ENCODE results near the gene FAM228A.

Gene FAM228A

DNA sequence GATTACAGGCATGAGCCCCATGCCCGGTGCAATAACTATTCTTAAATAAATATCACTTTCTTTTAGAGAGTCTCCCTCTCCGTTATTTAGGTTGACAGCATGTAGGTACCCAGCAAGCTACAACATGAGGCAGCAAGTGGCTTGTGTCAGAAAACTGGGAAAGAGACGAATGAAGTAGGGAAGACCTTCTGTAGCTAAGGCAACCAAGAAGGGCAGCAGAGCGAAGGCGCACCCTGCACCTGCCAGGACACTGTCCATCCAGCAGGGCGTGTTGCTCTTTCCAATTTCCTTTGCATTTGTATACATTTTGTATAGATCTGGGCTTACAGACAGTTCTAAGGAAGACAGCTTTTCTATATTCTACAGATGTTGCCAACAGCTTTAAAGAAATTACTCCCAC lies 48.1 kb downstream of the FAM228A start:
- in situ Hi-C loops (cut with MboI; ENCODE audit: low sequenced_read_pairs) = no loop called here

DNA sequence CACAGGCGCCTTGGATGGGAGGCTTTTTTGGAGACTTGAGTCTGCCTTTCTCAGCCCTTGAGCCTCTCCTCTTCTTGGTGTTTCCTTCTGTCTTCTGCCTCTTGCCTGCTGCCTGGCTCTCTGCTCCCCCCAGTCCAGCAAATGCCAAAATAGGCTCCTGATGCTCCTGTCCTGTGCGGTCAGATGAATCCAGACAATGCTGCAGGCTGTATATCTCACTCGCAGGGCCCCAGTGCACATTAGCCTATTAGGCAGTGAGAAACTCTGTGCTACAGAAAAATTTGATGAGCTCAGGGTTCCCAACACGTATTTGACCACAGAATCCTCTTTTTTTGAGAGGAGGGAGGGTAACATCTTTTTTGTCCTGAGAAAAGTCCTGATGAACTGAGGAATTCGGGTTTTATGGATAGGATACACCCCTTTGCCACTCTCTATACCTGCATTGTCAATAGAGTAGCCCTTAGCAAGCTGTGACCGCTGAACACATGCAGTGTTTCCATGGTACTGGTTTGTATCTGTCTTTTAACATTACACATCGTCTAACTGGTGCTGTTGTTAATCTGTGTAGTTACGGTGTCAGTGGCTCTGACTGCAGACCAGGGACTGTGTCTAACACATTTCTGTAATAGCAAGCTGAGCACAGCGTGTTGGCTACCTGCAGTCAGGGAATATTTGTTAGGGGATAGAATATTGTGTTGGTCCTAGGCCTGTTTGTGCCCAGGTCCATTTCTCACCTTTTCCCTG lies 50.8 kb downstream of the FAM228A start:
- in situ Hi-C loops (cut with MboI; ENCODE audit: low sequenced_read_pairs) = no loop called here

DNA sequence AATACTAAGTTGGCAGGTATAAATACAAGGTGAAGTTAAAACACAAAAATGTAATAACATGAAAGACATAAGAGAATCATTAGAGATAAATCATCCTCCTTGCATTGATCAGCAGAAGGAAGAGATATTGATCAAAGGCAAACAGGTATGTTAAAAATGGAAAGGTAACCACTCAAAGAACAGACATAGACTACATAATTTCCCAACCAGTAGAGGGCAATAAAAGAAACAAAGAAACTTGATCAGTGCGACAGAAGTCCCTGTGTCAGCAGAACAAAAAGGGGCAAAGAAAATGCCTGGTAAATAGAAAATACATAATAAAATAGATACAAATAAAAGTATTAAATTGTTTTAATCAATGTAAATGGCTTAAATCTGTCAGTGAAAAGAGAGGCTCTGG lies 53.6 kb downstream of the FAM228A start:
- in situ Hi-C loops (cut with MboI; ENCODE audit: low sequenced_read_pairs) = no loop called here

DNA sequence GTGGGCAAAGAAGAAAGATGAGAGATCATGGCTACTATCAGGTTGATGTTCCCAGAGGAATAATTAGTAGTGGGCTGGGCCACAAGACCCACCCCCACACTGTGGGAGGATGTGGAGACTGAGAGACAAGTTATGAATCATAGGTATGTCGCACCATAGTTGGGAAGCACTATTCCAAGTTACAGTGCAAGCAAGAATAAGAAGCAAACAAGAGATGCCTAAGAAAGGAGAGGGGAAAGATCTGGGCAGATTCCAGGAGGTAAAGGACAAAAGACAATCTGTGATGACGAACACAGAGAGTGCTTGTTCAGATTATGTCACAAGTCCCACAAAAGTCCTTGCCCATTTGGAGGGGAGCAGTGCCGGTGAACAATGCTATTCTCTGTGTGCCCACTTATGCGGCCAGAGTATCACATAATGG lies 56.6 kb downstream of the FAM228A start:
- in situ Hi-C loops (cut with MboI; ENCODE audit: low sequenced_read_pairs) = no loop called here

DNA sequence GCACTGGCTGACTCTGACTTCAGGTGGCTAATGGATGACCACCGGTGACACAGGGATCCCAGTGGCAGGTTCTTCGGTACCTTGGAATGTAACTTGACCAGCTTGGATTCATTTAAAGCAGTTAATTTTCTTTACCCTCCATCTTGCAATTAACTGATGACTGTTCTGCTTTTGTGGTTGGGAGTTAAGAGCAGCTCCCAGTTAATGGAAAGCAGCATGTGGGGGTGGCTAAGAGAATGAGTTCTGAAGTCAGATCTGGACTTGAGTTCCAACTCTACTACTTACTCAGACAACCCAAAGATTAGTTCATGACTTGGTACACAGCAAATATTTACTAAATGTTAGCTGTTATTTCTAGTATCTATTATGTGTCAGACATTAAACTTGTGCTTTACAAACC lies 58.5 kb downstream of the FAM228A start:
- in situ Hi-C loops (cut with MboI; ENCODE audit: low sequenced_read_pairs) = no loop called here

DNA sequence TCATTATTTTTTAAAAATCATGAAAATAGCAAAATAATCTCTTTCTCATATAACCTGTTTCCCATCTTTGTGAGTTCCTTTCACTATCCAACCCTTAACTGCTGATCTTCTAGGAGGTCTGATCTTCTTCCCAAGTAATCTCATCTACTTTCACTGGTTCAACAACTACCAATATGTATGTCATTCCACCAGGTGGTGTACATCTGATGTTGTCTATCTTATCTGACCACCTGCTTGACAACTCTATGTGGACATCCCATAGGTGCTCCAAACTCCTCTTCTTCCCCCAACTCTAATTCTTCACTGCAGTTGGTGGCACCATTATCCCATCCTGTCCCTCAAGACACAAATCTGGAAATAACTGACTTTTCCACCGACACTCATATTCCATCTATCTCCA lies 62.5 kb downstream of the FAM228A start:
- in situ Hi-C loops (cut with MboI; ENCODE audit: low sequenced_read_pairs) = no loop called here

DNA sequence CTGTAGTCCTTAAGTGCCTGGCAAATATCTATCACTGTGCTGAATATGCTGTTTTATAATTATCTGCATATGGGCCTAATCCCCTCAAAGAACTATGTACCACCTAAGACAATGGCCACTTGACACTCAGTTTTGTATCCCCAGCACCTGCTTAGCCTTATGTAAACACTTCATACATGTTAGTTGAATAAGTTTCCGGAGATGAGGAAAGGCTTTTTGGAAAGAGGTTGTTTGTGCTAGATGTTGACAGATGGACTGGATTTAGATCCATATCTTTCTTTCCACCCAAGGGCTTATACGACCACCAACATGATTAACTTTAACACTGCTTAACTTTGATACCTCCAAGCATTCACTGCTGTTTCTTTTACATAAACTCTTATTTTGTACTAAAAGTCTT lies 63.3 kb downstream of the FAM228A start:
- in situ Hi-C loops (cut with MboI; ENCODE audit: low sequenced_read_pairs) = no loop called here

DNA sequence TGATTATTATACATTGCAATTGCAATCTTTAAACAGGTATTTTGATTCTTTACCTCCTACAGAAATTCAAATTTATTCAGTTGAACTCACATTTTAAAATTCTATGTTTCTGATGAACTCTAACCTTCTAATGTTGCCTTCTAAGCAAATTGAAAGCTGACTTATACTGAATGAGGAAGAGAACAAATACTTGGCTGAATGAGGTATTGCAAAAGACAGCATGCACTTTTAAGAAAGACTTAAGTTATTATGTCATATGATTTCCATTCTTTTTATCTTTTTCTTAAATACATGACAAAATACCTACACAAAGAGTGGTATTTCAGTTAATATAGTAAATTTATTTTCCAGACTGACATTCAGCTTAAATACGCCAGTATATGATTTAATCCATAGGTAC lies 64.7 kb downstream of the FAM228A start:
- in situ Hi-C loops (cut with MboI; ENCODE audit: low sequenced_read_pairs) = no loop called here

Measured in hTERT RPE-1 (cell line).